ACC112 (cell line): ENCODE measurements around the gene ITGB1BP2.
"Not testable (repeated sequence)": the region's sequence is repeated elsewhere in the genome, so short reads cannot be mapped to it uniquely, and the experiment has no call there.

Experiments
- H2AFZ ChIP-seq: fragments of 200-600 bp; sonication (generic); one replicate; pipeline ENCODE4 v1.6.0; 2017; ENCODE audit warnings: antibody characterized with exemption, low read length; ENCODE audit not compliant: unreplicated experiment
- H3K27ac ChIP-seq: fragments of 200-600 bp; sonication (generic); 2 replicates; pipeline ENCODE4 v1.5.1; 2014; ENCODE audit warnings: low read depth, mild to moderate bottlenecking, antibody characterized with exemption, low read length, moderate library complexity
- H3K27me3 ChIP-seq: fragments of 200-600 bp; sonication (generic); 2 replicates; pipeline ENCODE4 v1.6.1; 2014; ENCODE audit warnings: mild to moderate bottlenecking, antibody characterized with exemption, low read length, moderate library complexity, mixed read lengths; ENCODE audit not compliant: insufficient read depth
- H3K36me3 ChIP-seq: fragments of 200-600 bp; sonication (generic); 2 replicates; pipeline ENCODE4 v1.6.1; 2016; ENCODE audit warnings: mild to moderate bottlenecking, antibody characterized with exemption, low read length, moderate library complexity, mixed read lengths; ENCODE audit not compliant: insufficient read depth
- H3K4me1 ChIP-seq: fragments of 200-600 bp; sonication (generic); one replicate; pipeline ENCODE4 v1.6.1; 2016; ENCODE audit warnings: low read length, mixed read lengths; ENCODE audit not compliant: insufficient read depth, unreplicated experiment, control insufficient read depth
- H3K4me3 ChIP-seq: fragments of 200-600 bp; sonication (generic); 2 replicates; pipeline ENCODE4 v1.5.1; 2014; ENCODE audit warnings: mild to moderate bottlenecking, low read depth, low read length
- H3K79me2 ChIP-seq: fragments of 200-600 bp; sonication (generic); one replicate; pipeline ENCODE4 v1.6.0; 2016; ENCODE audit warnings: low read length; ENCODE audit not compliant: control insufficient read depth, unreplicated experiment, insufficient read depth

ITGB1BP2 gene

GRCh38 chrX:71301195-71301924, at the start of gene ITGB1BP2:
Gene ITGB1BP2 (plus strand): TSS chrX:71301750. CDS start chrX:71301807, 57 bp downstream.
- no peak within 1 kb of the TSS for H3K4me3 ChIP-seq
- no peaks in the 10 kb centered on the region for H3K27me3 ChIP-seq
- peaks cover 10% of the 10 kb centered on the region for H3K4me1 ChIP-seq
- peak within 1 kb of the TSS; percentile 19; the same call in 1 of the 2 replicates for H3K27ac ChIP-seq
- H3K79me2 ChIP-seq = no peaks in the 10 kb centered on the region
- no peak within 1 kb of the TSS for H2AFZ ChIP-seq
- peaks cover 13% of the 10 kb centered on the region for H3K36me3 ChIP-seq

DNA sequence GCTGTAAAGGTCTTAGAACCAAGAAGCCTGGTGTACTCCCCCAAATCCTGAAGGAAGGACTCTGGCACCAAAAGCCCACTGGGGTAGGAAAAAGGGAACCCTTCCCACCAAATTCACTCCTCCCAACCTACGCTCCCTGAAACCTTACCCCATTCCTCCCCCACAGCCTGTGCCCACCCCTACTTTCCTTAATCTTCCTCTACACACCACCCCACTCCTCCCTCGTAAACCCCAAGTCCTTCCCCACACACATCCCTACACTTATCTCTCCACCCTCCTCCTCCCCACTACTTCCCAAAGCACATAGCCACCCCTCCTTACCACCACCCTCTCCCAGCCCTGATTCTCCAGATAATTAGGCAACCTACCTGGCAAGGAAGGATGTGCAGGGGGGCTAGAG, 49.3 kb upstream of the ITGB1BP2 start:
- no peaks in the 10 kb centered on the region for H3K36me3 ChIP-seq
- H3K79me2 ChIP-seq = peaks cover 5% of the 10 kb centered on the region
- H3K27ac ChIP-seq = no peak overlapping the region
- H3K4me3 ChIP-seq = peak overlapping the region; percentile 97; the same call in 1 of the 2 replicates
- H3K4me1 ChIP-seq = no peaks in the 10 kb centered on the region
- no peaks in the 10 kb centered on the region for H3K27me3 ChIP-seq
- no peak overlapping the region for H2AFZ ChIP-seq

DNA sequence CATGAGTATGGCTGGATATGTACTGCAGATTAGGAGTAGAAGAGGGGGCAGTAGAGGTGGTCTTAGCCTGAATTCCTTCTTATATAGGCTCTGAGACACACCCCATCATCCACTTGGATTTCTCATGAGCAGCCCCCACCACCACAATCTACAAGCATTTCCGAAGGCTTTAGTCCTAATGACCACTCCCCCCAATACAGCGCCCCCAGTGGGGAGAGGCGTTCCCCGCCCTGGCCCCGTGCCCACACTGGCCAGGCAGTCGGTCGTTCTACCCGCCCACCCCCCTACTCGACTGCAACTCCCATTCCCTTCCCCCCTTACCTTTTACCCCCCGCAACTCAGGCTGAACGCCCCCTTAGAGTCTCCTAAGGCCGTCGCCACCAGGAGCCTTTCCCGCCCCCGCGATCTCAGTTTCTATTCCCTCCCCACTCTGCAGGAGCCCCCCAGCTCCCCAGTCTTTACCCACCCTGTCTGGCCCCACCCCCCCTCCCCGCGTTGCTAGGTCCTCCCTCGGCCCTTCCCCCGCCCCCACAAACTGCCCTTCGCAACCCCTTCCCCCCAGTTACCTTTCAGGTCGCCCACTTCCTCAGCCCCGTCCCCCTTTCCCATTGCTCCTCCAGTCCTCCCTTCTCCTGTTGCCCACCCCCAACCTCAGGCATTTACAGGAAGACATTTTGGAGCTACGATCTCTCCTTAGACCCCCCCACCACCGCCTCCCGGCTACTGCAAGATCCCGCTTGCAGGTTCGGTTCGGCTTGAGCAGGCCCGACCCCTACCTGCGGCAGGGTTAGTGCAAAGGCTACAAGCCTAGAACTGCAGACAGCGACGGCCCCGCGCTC, 48.1 kb upstream of the ITGB1BP2 start:
- H3K27ac ChIP-seq = no peak overlapping the region
- no peaks in the 10 kb centered on the region for H3K4me1 ChIP-seq
- H3K4me3 ChIP-seq = peak overlapping the region; percentile 97
- H3K79me2 ChIP-seq = peaks cover 5% of the 10 kb centered on the region
- H3K36me3 ChIP-seq = no peaks in the 10 kb centered on the region
- no peaks in the 10 kb centered on the region for H3K27me3 ChIP-seq
- H2AFZ ChIP-seq = no peak overlapping the region

DNA sequence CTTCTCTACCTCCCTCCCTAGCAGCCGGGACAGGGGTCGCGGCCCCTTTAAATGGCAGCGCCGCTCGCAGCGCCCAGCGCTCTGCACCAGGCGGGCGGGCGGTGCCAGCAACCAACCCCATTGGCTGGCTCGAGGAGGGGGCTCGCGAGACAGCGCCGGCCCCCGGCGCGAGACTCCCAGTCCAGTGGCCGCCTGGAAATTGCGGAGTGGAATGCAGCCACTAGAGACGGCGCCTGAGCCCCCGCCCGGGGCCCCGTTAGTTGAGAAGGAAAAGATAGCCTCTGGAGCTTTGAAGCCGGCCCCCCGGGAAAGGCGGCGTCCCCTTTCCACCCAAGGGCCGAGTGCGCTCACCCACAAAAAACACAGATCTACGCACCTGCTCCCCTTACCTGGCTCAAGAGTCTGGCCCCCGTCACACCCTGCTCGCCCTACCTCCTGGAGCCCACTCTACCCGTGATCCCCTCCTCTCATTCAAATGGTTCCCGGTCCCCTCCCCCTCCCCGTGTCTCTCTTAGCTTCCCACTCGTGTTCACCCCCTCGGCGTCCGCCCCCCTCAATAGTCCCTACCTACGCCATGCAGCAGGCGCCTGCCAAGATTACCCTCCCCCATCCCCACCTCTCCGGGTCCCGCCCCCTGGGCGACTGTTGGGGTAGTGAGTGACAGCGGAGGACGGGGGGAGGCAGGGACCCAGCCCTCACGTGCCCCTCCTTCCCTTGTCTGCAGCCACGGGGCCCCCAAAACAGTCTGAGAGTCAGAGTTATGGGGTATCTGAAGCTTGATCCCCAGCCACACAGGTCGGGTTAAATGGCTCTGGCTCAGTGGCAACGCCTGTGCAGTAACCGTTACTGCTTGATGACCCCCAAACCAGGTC, 47.2 kb upstream of the ITGB1BP2 start, which contains the start of gene ZMYM3:
Gene ZMYM3, minus strand, starts transcription at position 49 of the 872 bp plus-strand sequence. CDS start 885 bp downstream, outside the sequence.
- Histone ChIP-seq H3K27me3 (no peaks in the 10 kb centered on the region), H3K4me3 (peak within 1 kb of the TSS; percentile 97), H3K36me3 (no peaks in the 10 kb centered on the region), H3K27ac (no peak within 1 kb of the TSS; the same call in 1 of the 2 replicates), H3K4me1 (no peaks in the 10 kb centered on the region), H2AFZ (peak within 1 kb of the TSS; percentile 85), H3K79me2 (peaks cover 5% of the 10 kb centered on the region)

- Histone ChIP-seq H2AFZ (no peak overlapping the region), H3K79me2 (peaks cover 5% of the 10 kb centered on the region), H3K27me3 (no peaks in the 10 kb centered on the region), H3K36me3 (no peaks in the 10 kb centered on the region), H3K27ac (no peak overlapping the region), H3K4me1 (no peaks in the 10 kb centered on the region), H3K4me3 (no peak overlapping the region; the same call in 1 of the 2 replicates)
These were observed 45.5 kb upstream of the ITGB1BP2 start for GRCh38 chrX:71256051-71256450.

- Histone ChIP-seq H3K4me1 (no peaks in the 10 kb centered on the region), H3K36me3 (no peaks in the 10 kb centered on the region), H3K27ac (no peak overlapping the region), H3K4me3 (no peak overlapping the region), H2AFZ (no peak overlapping the region), H3K79me2 (peaks cover 5% of the 10 kb centered on the region), H3K27me3 (no peaks in the 10 kb centered on the region)
These were observed 44.7 kb upstream of the ITGB1BP2 start for GRCh38 chrX:71256856-71257255.

- H3K27ac ChIP-seq, H2AFZ ChIP-seq, H3K4me1 ChIP-seq, H3K36me3 ChIP-seq, H3K27me3 ChIP-seq, H3K79me2 ChIP-seq, H3K4me3 ChIP-seq: not testable (repeated sequence)
These were observed 32.9 kb upstream of the ITGB1BP2 start for GRCh38 chrX:71268624-71269023.

GRCh38 chrX:71269801-71270395, 31.7 kb upstream of the ITGB1BP2 start:
- Histone ChIP-seq H3K79me2 (no peaks in the 10 kb centered on the region), H3K4me1 (no peaks in the 10 kb centered on the region), H3K27me3 (no peaks in the 10 kb centered on the region), H2AFZ (no peak overlapping the region), H3K36me3 (no peaks in the 10 kb centered on the region), H3K27ac (no peak overlapping the region), H3K4me3 (no peak overlapping the region)

GRCh38 chrX:71272313-71272712, 29.2 kb upstream of the ITGB1BP2 start:
- H3K27ac ChIP-seq, H3K27me3 ChIP-seq, H3K4me3 ChIP-seq, H3K4me1 ChIP-seq, H3K36me3 ChIP-seq, H3K79me2 ChIP-seq, H2AFZ ChIP-seq: not testable (repeated sequence)

- H3K36me3 ChIP-seq, H3K4me1 ChIP-seq, H2AFZ ChIP-seq, H3K27me3 ChIP-seq, H3K4me3 ChIP-seq, H3K27ac ChIP-seq: not testable (repeated sequence)
- peaks cover 27% of the 10 kb centered on the region for H3K79me2 ChIP-seq
These were observed 20.2 kb upstream of the ITGB1BP2 start for GRCh38 chrX:71281300-71281699.
